ENCODE results near the gene SNX17. TPM values are rescaled to one million over a fixed set of nuclear protein-coding genes. Genes with fewer than 3 reads are reported as not detected.

Gene SNX17, protein sequence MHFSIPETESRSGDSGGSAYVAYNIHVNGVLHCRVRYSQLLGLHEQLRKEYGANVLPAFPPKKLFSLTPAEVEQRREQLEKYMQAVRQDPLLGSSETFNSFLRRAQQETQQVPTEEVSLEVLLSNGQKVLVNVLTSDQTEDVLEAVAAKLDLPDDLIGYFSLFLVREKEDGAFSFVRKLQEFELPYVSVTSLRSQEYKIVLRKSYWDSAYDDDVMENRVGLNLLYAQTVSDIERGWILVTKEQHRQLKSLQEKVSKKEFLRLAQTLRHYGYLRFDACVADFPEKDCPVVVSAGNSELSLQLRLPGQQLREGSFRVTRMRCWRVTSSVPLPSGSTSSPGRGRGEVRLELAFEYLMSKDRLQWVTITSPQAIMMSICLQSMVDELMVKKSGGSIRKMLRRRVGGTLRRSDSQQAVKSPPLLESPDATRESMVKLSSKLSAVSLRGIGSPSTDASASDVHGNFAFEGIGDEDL
- total RNA-seq: 10 to 100 TPM; 77.1 to 99.6 TPM

- intact Hi-C loops (cut with DNase I): no loop called here
- Histone ChIP-seq H3K27ac (peak within 1 kb of the TSS; percentile 92), H3K4me3 (peak within 1 kb of the TSS; percentile 84), H3K36me3 (peaks cover 16% of the 10 kb centered on the region), H3K4me1 (peaks cover 17% of the 10 kb centered on the region), H3K9ac (ENCODE audit: low read depth in 2 of 2, low read length in 2 of 2) (peak within 1 kb of the TSS; percentile 97 to 98), H3K9me3 (no peaks in the 10 kb centered on the region), H3K27me3 (no peaks in the 10 kb centered on the region)
- peak; percentile 100 for DNase-seq
- peak; percentile 37 for TF ChIP-seq CTCF (IDR thresholded peaks at IDR 0.05)
Measured at GRCh38 chr2:27370026-27370815, at the start of gene SNX17, which contains the start of gene EIF2B4. Gene SNX17 (plus strand): TSS chr2:27370616. CDS start chr2:27370744, 128 bp downstream. Gene EIF2B4 (minus strand): TSS chr2:27370338. CDS start chr2:27370314, 24 bp downstream.

DNA sequence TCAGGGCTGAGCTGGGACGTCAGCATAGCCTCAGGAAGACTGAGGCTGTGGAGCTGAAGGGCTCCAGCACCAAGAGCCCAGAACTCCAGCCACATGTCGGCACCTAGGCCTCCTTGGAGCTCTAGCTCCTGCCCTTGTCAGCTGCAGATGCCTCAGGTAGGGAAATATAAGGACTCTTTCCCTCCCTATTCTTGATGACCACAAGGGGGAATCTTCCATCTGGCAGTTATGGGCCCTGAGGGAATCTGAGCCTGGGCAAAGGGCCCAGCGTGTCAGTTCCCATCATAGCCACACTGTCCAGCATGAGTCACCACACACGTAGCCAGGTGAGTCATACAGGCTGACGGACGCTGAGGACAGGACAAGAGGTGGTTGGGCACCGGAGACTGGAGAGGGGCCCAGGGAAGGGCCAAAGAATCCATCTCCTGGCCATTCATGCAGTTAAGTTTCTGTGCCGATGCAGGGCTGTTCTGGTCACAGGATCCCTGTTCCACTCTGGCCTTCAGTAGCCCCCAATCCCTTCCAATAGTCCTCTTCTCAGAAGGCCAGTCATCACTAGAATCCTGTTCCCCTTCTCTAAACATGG, 49.4 kb upstream of the SNX17 start:
- intact Hi-C loops (cut with DNase I): no loop called here
- Histone ChIP-seq H3K27me3 (no peaks in the 10 kb centered on the region), H3K27ac (no peak overlapping the region), H3K4me3 (no peak overlapping the region), H3K4me1 (peaks cover 14% of the 10 kb centered on the region), H3K36me3 (no peaks in the 10 kb centered on the region), H3K9me3 (no peaks in the 10 kb centered on the region), H3K9ac (ENCODE audit: low read depth in 2 of 2, low read length in 2 of 2) (no peak overlapping the region)
- peak; percentile 19 for TF ChIP-seq CTCF (IDR thresholded peaks at IDR 0.05)
- DNase-seq: peak; percentile 50

GRCh38 chr2:27322301-27322765, 48.1 kb upstream of the SNX17 start:
- Histone ChIP-seq H3K27me3 (no peaks in the 10 kb centered on the region), H3K4me1 (peaks cover 14% of the 10 kb centered on the region), H3K9me3 (no peaks in the 10 kb centered on the region), H3K27ac (peak overlapping the region; percentile 86), H3K36me3 (peaks cover 9% of the 10 kb centered on the region), H3K9ac (ENCODE audit: low read depth in 2 of 2, low read length in 2 of 2) (peak overlapping the region; percentile 67 to 93), H3K4me3 (peak overlapping the region; percentile 78)
- no peak for TF ChIP-seq CTCF (IDR thresholded peaks at IDR 0.05)
- peak; percentile 21 for DNase-seq
- intact Hi-C loops (cut with DNase I): no loop called here

- Histone ChIP-seq H3K9me3 (no peaks in the 10 kb centered on the region), H3K4me3 (peak within 1 kb of the TSS; percentile 78), H3K4me1 (peaks cover 14% of the 10 kb centered on the region), H3K27me3 (no peaks in the 10 kb centered on the region), H3K9ac (ENCODE audit: low read depth in 2 of 2, low read length in 2 of 2) (peak within 1 kb of the TSS; percentile 83 to 93), H3K27ac (peak within 1 kb of the TSS; percentile 86), H3K36me3 (peaks cover 9% of the 10 kb centered on the region)
- intact Hi-C loops (cut with DNase I): no loop called here
- peak; percentile 95 for DNase-seq
- no peak for TF ChIP-seq CTCF (IDR thresholded peaks at IDR 0.05)
Measured at GRCh38 chr2:27322766-27323595, 47.4 kb upstream of the SNX17 start, which contains the start of gene MPV17. Gene MPV17 (minus strand): TSS chr2:27323097. CDS start chr2:27322517, 580 bp downstream.
